ENCODE measurements around the gene ERC2.

ERC2 gene

DNA sequence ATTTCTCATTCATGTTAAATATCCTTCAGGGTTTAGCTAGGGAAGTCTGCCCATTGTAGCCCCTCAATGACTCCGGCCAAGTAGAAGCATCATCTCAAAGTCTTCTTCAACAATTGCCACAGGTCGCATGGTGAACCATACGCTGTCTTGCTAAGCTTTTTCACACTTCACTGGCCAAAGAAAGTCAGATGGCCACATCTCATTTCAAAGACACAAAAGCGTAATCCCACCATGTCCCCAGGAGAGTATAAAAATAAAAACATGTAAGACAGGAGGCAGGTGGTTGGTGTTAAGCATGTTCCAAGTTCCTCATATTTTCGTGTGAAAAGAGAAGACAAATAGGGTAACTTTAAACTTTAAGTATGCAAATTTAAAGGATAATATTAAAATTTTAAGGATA, 147.4 kb downstream of the ERC2 start:
- Histone ChIP-seq H3K27ac (ENCODE audit: low read depth, low read length) (no peak overlapping the region), H3K9ac (ENCODE audit: low read depth, low read length) (no peak overlapping the region), H3K9me3 (ENCODE audit: control insufficient read depth, insufficient read depth, low read length) (no peaks in the 10 kb centered on the region), H3K36me3 (ENCODE audit: control insufficient read depth, insufficient read depth, low read length) (no peaks in the 10 kb centered on the region), H3K4me1 (ENCODE audit: control insufficient read depth, insufficient read depth, low read length) (peaks cover 23% of the 10 kb centered on the region), H3K27me3 (ENCODE audit: control insufficient read depth, insufficient read depth, low read length) (no peaks in the 10 kb centered on the region), H3K4me3 (ENCODE audit: low read depth, low read length) (no peak overlapping the region)

DNA sequence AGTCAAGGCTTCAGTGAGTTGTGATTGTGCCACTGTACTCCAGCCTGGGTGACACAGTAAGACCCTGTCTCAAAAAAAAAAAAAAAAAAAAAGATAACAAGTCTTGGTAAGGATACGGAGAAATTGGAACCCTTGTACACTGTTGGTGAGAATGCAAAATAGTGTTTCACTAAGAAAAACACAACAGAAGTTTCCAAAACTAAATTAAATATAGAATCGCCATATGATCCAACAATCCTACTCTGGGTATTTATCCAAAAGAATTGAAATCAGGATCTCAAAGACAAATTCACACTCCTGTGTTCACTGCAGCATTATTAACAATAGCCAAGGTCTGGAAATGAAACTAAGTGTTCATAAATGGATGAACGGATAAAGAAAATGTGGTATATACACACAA, 149.4 kb downstream of the ERC2 start:
- H3K36me3 ChIP-seq (ENCODE audit: control insufficient read depth, insufficient read depth, low read length), result no peaks in the 10 kb centered on the region

DNA sequence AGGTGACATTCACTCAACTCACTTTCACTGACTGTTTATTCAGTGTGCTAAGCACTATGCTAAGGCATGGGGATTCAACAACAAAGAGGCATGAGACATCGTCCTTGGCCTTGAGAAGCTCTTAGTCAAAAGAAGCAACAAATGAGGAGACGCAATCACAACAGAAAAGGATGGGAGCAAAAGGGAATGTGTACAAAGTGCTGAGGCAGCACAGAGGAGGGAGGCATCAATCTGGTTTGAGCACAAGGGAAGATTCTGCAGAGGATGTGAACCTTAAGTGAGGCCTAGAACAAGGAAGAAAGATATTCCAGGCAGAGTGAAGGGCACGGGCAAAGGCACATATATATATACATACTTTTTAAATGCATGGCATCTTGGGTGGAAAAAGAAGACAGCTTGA, 151.3 kb downstream of the ERC2 start:
- Histone ChIP-seq H3K27ac (ENCODE audit: low read depth, low read length) (no peak overlapping the region), H3K27me3 (ENCODE audit: control insufficient read depth, insufficient read depth, low read length) (no peaks in the 10 kb centered on the region), H3K4me1 (ENCODE audit: control insufficient read depth, insufficient read depth, low read length) (peaks cover 8% of the 10 kb centered on the region), H3K36me3 (ENCODE audit: control insufficient read depth, insufficient read depth, low read length) (no peaks in the 10 kb centered on the region), H3K9me3 (ENCODE audit: control insufficient read depth, insufficient read depth, low read length) (no peaks in the 10 kb centered on the region), H3K4me3 (ENCODE audit: low read depth, low read length) (no peak overlapping the region), H3K9ac (ENCODE audit: low read depth, low read length) (no peak overlapping the region)

More for the DNA sequence above, 149.4 kb downstream of the ERC2 start:
- Histone ChIP-seq H3K27me3 (ENCODE audit: control insufficient read depth, insufficient read depth, low read length) (no peaks in the 10 kb centered on the region), H3K9me3 (ENCODE audit: control insufficient read depth, insufficient read depth, low read length) (no peaks in the 10 kb centered on the region), H3K27ac (ENCODE audit: low read depth, low read length) (no peak overlapping the region), H3K4me1 (ENCODE audit: control insufficient read depth, insufficient read depth, low read length) (peaks cover 16% of the 10 kb centered on the region), H3K4me3 (ENCODE audit: low read depth, low read length) (no peak overlapping the region), H3K9ac (ENCODE audit: low read depth, low read length) (no peak overlapping the region)

DNA sequence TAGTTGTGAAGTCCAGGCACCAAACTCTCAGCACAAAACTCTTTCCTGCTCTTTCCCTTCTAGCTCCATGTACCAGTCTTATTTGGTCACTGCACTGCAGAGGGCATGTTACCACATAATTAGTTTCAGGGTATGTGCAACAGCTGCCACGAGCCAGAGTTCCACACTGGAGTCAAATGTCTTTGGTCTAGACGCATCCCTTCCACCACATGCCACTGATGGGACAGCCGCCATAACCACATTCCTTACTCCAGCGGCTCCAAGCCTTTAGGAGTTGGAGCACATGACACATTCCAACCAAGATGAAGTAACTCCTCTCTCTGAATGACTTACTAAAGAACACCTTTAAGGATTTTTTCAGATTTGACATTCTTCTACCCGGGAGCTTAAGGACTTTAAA, 153.4 kb downstream of the ERC2 start:
- Histone ChIP-seq H3K27ac (ENCODE audit: low read depth, low read length) (no peak overlapping the region), H3K4me3 (ENCODE audit: low read depth, low read length) (no peak overlapping the region), H3K4me1 (ENCODE audit: control insufficient read depth, insufficient read depth, low read length) (0 out of 2 replicates have a peak, but pooled peaks cover 2% of the 10 kb centered on the region), H3K9ac (ENCODE audit: low read depth, low read length) (no peak overlapping the region), H3K36me3 (ENCODE audit: control insufficient read depth, insufficient read depth, low read length) (no peaks in the 10 kb centered on the region), H3K9me3 (ENCODE audit: control insufficient read depth, insufficient read depth, low read length) (no peaks in the 10 kb centered on the region), H3K27me3 (ENCODE audit: control insufficient read depth, insufficient read depth, low read length) (no peaks in the 10 kb centered on the region)

DNA sequence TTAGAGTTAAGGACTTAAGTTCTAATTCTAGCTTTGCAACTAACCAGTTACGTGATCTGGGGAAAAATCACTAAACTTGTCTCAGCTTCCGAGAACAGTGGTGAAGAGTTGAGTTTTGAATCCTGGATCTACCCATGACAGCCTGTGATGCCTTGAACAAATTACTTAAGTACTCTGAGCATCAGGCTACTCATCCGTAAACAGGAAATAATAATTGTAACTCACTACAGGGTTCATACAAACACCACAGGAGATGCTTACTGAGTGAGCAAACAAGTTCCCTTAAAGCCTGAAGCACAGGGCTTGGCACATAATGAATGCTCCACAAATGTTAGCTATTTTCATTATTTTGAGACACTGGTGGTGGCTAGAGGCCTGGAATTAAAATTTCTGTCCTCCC, 158.8 kb downstream of the ERC2 start:
- no peaks in the 10 kb centered on the region for H3K36me3 ChIP-seq (ENCODE audit: control insufficient read depth, insufficient read depth, low read length)
- H3K4me1 ChIP-seq (ENCODE audit: control insufficient read depth, insufficient read depth, low read length), result peaks cover 9% of the 10 kb centered on the region
- H3K27me3 ChIP-seq (ENCODE audit: control insufficient read depth, insufficient read depth, low read length), result no peaks in the 10 kb centered on the region
- H3K9me3 ChIP-seq (ENCODE audit: control insufficient read depth, insufficient read depth, low read length), result no peaks in the 10 kb centered on the region
- H3K4me3 ChIP-seq (ENCODE audit: low read depth, low read length), result no peak overlapping the region
- no peak overlapping the region for H3K9ac ChIP-seq (ENCODE audit: low read depth, low read length)
- peak overlapping the region; percentile 50 for H3K27ac ChIP-seq (ENCODE audit: low read depth, low read length)

DNA sequence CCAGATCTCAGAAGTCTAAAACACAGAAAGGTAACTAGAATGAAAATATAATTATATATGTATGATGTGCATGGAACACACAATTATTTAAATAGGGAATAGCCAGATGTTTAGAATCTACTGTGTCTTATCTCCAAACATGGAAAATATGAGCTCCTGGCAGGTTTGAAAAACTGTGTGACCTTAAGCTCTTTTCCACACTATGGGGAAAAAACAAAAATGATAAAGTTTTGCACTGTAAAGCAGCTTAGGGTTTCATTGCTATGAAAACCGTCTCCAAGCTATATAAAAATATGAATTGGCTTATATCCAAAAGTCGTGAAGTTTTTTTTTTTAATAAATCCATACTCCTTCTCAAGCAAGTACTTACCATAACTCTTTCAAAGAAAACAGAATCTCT, 159.8 kb downstream of the ERC2 start:
- H3K9ac ChIP-seq (ENCODE audit: low read depth, low read length), result no peak overlapping the region
- H3K36me3 ChIP-seq (ENCODE audit: control insufficient read depth, insufficient read depth, low read length), result no peaks in the 10 kb centered on the region
- H3K27me3 ChIP-seq (ENCODE audit: control insufficient read depth, insufficient read depth, low read length), result no peaks in the 10 kb centered on the region
- no peak overlapping the region for H3K4me3 ChIP-seq (ENCODE audit: low read depth, low read length)
- H3K9me3 ChIP-seq (ENCODE audit: control insufficient read depth, insufficient read depth, low read length), result no peaks in the 10 kb centered on the region
- peaks cover 14% of the 10 kb centered on the region for H3K4me1 ChIP-seq (ENCODE audit: control insufficient read depth, insufficient read depth, low read length)
- no peak overlapping the region for H3K27ac ChIP-seq (ENCODE audit: low read depth, low read length)

DNA sequence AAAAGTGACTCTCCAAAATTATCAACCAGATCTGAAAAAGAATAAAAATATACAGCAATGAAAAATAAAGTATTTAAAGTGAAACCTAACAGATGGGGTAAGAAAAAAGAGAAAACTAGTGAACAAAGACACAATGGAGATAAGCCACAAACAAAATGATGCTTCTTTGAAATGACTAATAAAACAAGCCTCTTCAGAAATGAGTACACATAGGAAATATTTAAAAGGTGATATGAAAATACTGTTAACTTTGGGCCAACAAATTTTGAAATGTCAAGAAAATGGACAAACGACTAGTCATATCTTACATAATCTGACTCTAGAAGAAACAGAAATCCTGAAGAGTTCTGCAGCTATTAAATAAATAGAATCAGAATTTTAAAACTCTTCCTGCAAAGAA, 164.2 kb downstream of the ERC2 start:
- no peaks in the 10 kb centered on the region for H3K27me3 ChIP-seq (ENCODE audit: control insufficient read depth, insufficient read depth, low read length)
- H3K36me3 ChIP-seq (ENCODE audit: control insufficient read depth, insufficient read depth, low read length), result no peaks in the 10 kb centered on the region
- H3K4me1 ChIP-seq (ENCODE audit: control insufficient read depth, insufficient read depth, low read length), result peaks cover 21% of the 10 kb centered on the region
- H3K9ac ChIP-seq (ENCODE audit: low read depth, low read length), result no peak overlapping the region
- H3K9me3 ChIP-seq (ENCODE audit: control insufficient read depth, insufficient read depth, low read length), result no peaks in the 10 kb centered on the region
- H3K27ac ChIP-seq (ENCODE audit: low read depth, low read length), result no peak overlapping the region
- no peak overlapping the region for H3K4me3 ChIP-seq (ENCODE audit: low read depth, low read length)

DNA sequence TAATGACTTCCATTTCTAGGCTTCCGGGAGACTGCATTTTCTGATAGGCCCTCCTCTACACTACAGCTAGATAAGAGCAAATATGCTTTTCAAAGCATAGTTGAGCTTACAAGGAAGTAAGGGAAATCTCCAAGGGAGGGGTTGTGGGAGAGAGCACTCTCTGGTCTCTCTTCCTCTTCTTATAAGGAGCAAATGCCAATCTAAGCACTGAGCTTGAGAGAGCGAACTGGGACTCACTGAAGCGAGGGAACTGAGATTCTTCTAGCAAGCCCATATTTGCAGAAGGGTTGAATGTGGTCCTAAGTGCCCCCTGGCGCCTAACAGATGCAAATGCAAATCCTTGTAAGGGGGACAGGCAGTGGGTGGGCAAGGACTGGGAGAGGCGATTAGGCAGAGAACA, 164.8 kb downstream of the ERC2 start:
- Histone ChIP-seq H3K27ac (ENCODE audit: low read depth, low read length) (peak overlapping the region; percentile 5), H3K36me3 (ENCODE audit: control insufficient read depth, insufficient read depth, low read length) (no peaks in the 10 kb centered on the region), H3K9me3 (ENCODE audit: control insufficient read depth, insufficient read depth, low read length) (no peaks in the 10 kb centered on the region), H3K27me3 (ENCODE audit: control insufficient read depth, insufficient read depth, low read length) (no peaks in the 10 kb centered on the region), H3K4me1 (ENCODE audit: control insufficient read depth, insufficient read depth, low read length) (peaks cover 21% of the 10 kb centered on the region), H3K9ac (ENCODE audit: low read depth, low read length) (no peak overlapping the region), H3K4me3 (ENCODE audit: low read depth, low read length) (no peak overlapping the region)

DNA sequence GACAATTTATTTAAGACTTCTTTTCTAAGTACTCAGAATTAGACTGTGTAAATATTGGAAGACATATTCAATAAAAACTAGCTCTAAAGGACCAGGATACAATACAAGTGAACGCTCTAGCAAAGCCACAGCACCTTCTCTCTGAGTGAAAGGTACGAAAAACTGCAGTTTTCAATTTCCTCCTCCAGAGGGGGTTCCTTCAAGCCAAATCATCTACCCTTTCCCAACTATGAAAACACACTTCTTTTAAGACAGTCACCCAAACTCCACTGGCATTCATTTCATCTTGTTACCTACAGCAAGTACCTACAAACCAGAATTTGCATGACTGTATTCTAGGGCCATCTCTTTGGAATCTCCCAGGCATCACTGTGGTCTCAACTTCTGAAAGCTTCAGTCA, 165.8 kb downstream of the ERC2 start:
- peaks cover 21% of the 10 kb centered on the region for H3K4me1 ChIP-seq (ENCODE audit: control insufficient read depth, insufficient read depth, low read length)
- no peaks in the 10 kb centered on the region for H3K9me3 ChIP-seq (ENCODE audit: control insufficient read depth, insufficient read depth, low read length)
- H3K27me3 ChIP-seq (ENCODE audit: control insufficient read depth, insufficient read depth, low read length), result no peaks in the 10 kb centered on the region
- H3K4me3 ChIP-seq (ENCODE audit: low read depth, low read length), result no peak overlapping the region
- no peak overlapping the region for H3K9ac ChIP-seq (ENCODE audit: low read depth, low read length)
- H3K36me3 ChIP-seq (ENCODE audit: control insufficient read depth, insufficient read depth, low read length), result no peaks in the 10 kb centered on the region
- H3K27ac ChIP-seq (ENCODE audit: low read depth, low read length), result no peak overlapping the region

DNA sequence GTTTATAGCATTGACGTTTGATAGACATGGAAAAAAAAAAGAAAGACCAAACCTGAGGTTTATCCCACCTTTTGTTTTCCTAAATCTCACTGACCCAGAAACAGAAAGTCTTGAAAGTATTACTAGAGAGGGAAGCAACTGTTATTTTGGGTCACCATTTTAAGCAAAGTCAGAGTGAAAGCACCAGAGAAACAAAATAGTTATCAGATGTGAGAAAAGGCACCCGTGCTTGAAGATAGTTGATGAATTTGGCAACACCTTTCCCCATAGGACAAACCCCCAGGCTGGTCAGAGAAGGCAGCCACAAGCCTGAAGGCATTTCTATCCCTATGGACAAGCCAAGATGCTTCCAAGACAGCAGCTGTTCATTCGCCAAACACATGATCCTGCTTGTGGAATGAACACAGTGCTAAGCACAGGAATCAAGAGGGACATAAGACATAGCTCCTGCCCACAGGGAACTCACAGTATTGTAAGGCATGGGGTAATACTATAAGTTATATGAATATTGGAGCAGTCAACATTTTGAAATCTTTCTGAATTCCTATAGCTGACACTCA, 170.9 kb downstream of the ERC2 start:
- Histone ChIP-seq H3K4me1 (ENCODE audit: control insufficient read depth, insufficient read depth, low read length) (0 out of 2 replicates have a peak, but pooled peaks cover 5% of the 10 kb centered on the region), H3K9ac (ENCODE audit: low read depth, low read length) (no peak overlapping the region), H3K36me3 (ENCODE audit: control insufficient read depth, insufficient read depth, low read length) (peaks cover 14% of the 10 kb centered on the region; the same call in 1 of the 2 replicates), H3K4me3 (ENCODE audit: low read depth, low read length) (no peak overlapping the region), H3K27me3 (ENCODE audit: control insufficient read depth, insufficient read depth, low read length) (no peaks in the 10 kb centered on the region), H3K9me3 (ENCODE audit: control insufficient read depth, insufficient read depth, low read length) (no peaks in the 10 kb centered on the region), H3K27ac (ENCODE audit: low read depth, low read length) (no peak overlapping the region)

DNA sequence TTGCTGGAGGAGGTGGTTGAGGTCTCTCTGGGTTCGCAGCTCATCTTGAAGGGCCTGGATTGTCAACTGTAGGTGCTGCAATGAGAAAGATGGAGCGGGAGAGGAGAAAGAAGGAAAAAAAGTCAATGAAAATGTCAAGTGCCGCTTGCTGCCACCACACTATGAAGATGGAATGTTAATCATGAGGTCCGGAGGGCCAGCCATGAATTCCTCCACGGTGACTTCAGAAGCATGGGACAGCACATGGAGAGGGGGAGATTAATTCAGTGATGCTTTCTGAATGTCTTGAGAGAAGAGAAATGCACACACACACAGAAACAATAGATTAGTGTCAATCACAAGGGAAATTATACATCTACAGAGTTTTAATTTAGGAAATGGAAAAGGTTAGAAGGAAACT, 171.9 kb downstream of the ERC2 start:
- H3K4me3 ChIP-seq (ENCODE audit: low read depth, low read length), result no peak overlapping the region
- H3K4me1 ChIP-seq (ENCODE audit: control insufficient read depth, insufficient read depth, low read length), result peaks cover 8% of the 10 kb centered on the region
- H3K9ac ChIP-seq (ENCODE audit: low read depth, low read length), result no peak overlapping the region
- no peaks in the 10 kb centered on the region for H3K27me3 ChIP-seq (ENCODE audit: control insufficient read depth, insufficient read depth, low read length)
- H3K36me3 ChIP-seq (ENCODE audit: control insufficient read depth, insufficient read depth, low read length), result peaks cover 14% of the 10 kb centered on the region; the same call in 1 of the 2 replicates
- no peaks in the 10 kb centered on the region for H3K9me3 ChIP-seq (ENCODE audit: control insufficient read depth, insufficient read depth, low read length)
- no peak overlapping the region for H3K27ac ChIP-seq (ENCODE audit: low read depth, low read length)

DNA sequence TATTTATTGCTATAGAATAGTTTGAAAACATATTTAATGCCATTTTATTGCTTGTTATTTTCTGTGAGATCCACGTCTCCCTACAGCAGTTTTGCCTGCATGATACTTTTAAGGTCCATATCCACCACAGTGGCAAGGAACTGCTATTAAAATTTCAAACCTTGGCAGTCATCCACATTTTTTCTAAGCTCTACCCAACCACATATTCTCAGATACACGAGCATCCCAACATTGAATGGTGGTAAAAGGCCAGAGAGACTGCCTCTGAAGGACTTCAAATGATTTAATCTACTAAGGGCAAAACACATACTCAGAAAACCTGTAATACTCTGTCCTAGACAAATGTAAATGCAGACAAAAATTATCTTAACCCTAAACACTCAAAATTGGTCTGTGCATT, 173.1 kb downstream of the ERC2 start:
- H3K27me3 ChIP-seq (ENCODE audit: control insufficient read depth, insufficient read depth, low read length), result no peaks in the 10 kb centered on the region
- no peak overlapping the region for H3K4me3 ChIP-seq (ENCODE audit: low read depth, low read length)
- H3K9me3 ChIP-seq (ENCODE audit: control insufficient read depth, insufficient read depth, low read length), result no peaks in the 10 kb centered on the region
- peaks cover 12% of the 10 kb centered on the region for H3K4me1 ChIP-seq (ENCODE audit: control insufficient read depth, insufficient read depth, low read length)
- peaks cover 14% of the 10 kb centered on the region; the same call in 1 of the 2 replicates for H3K36me3 ChIP-seq (ENCODE audit: control insufficient read depth, insufficient read depth, low read length)
- H3K27ac ChIP-seq (ENCODE audit: low read depth, low read length), result no peak overlapping the region
- no peak overlapping the region for H3K9ac ChIP-seq (ENCODE audit: low read depth, low read length)

All from HUES48 (cell line).